HepG2 (cell line): Measurements from ENCODE around the gene FSCN2. TPM values are rescaled to one million over a fixed set of nuclear protein-coding genes. Genes with fewer than 3 reads are reported as not detected.
A peak's percentile ranks its signal among the peaks of the same experiment; 100 is the strongest.

Experiments
- CENPX ChIP-seq: sonication (generic); formaldehyde crosslinking; IDR thresholded peaks from 2 replicates; pipeline ENCODE4 v1.9.0; 2021; ENCODE audit warnings: mild to moderate bottlenecking, missing genetic modification reagents, moderate library complexity
- GTF3A ChIP-seq: sonication (generic); formaldehyde crosslinking; conservative IDR thresholded peaks from 2 replicates; pipeline ENCODE4 v1.4.0; 2020; ENCODE audit warnings: mild to moderate bottlenecking, missing genetic modification reagents
- HNRNPH1 ChIP-seq: fragments of 200-400 bp; formaldehyde crosslinking; optimal IDR thresholded peaks from 2 replicates; pipeline ENCODE3; 2017; ENCODE audit warnings: mild to moderate bottlenecking, low read depth, low read length
- IRF2 ChIP-seq: IDR thresholded peaks from 2 replicates; pipeline ENCODE4 v1.6.1; 2018; ENCODE audit warnings: missing genetic modification reagents, missing compliant biosample characterization
- MAFK ChIP-seq, 2 experiments: IDR thresholded peaks in 1 of 2; conservative IDR thresholded peaks in 1 of 2; 2 replicates each; pipeline ENCODE4 v1.6.1; 2011; ENCODE audit warnings: improper control_type of control experiment in 2 of 2, low read length in 2 of 2
- MBD4 ChIP-seq: IDR thresholded peaks from 2 replicates; pipeline ENCODE4 v1.6.1; 2012; ENCODE audit warnings: low read length, inconsistent platforms, borderline replicate concordance
- MTF1 ChIP-seq: sonication (generic); formaldehyde crosslinking; IDR thresholded peaks from 2 replicates; pipeline ENCODE4 v1.5.0; 2020; ENCODE audit warnings: missing genetic modification reagents
- MTF2 ChIP-seq: sonication (generic); formaldehyde crosslinking; IDR thresholded peaks from 2 replicates; pipeline ENCODE4 v1.5.0; 2020; ENCODE audit warnings: missing genetic modification reagents, borderline replicate concordance
- MXD3 ChIP-seq: IDR thresholded peaks from 2 replicates; pipeline ENCODE4 v1.6.1; 2016; ENCODE audit warnings: mild to moderate bottlenecking, missing biosample characterization, missing genetic modification reagents
- NCOR1 ChIP-seq: fragments of 200-600 bp; sonication (generic); IDR thresholded peaks from 2 replicates; pipeline ENCODE4 v1.7.0; 2017; ENCODE audit warnings: antibody characterized with exemption, low read length, borderline replicate concordance
- PRPF4 ChIP-seq: fragments of 200-400 bp; formaldehyde crosslinking; IDR thresholded peaks from 2 replicates; pipeline ENCODE4 v1.6.1; 2016; ENCODE audit warnings: low read length, low read depth; ENCODE audit not compliant: poor library complexity, severe bottlenecking
- SALL2 ChIP-seq: sonication (generic); formaldehyde crosslinking; IDR thresholded peaks from 2 replicates; pipeline ENCODE4 v1.8.1; 2023; ENCODE audit warnings: mild to moderate bottlenecking, missing genetic modification reagents, inconsistent platforms
- SP4 ChIP-seq: sonication (generic); formaldehyde crosslinking; IDR thresholded peaks from 2 replicates; pipeline ENCODE4 v1.8.1; 2023; ENCODE audit warnings: mild to moderate bottlenecking, missing genetic modification reagents
- ZNF264 ChIP-seq: sonication (generic); formaldehyde crosslinking; IDR thresholded peaks from 2 replicates; pipeline ENCODE4 v1.4.0; 2020; ENCODE audit warnings: missing genetic modification reagents
- ZNF513 ChIP-seq: sonication (generic); formaldehyde crosslinking; conservative IDR thresholded peaks from 2 replicates; pipeline ENCODE4 v1.5.0; 2020; ENCODE audit warnings: missing genetic modification reagents
- ZNF619 ChIP-seq: sonication (generic); formaldehyde crosslinking; IDR thresholded peaks from 2 replicates; pipeline ENCODE4 v1.4.0; 2020; ENCODE audit warnings: mild to moderate bottlenecking, missing genetic modification reagents
- ZNF672 ChIP-seq: sonication (generic); formaldehyde crosslinking; IDR thresholded peaks from 2 replicates; pipeline ENCODE4 v1.8.1; 2022; ENCODE audit warnings: missing genetic modification reagents
- ZNF75D ChIP-seq: sonication (generic); formaldehyde crosslinking; IDR thresholded peaks from 2 replicates; pipeline ENCODE4 v1.8.1; 2023; ENCODE audit warnings: missing genetic modification reagents, mild to moderate bottlenecking, borderline replicate concordance
- ZNF816 ChIP-seq: sonication (generic); formaldehyde crosslinking; IDR thresholded peaks from 2 replicates; pipeline ENCODE4 v1.8.0; 2022; ENCODE audit warnings: missing genetic modification reagents, mild to moderate bottlenecking, borderline replicate concordance
- polyA plus RNA-seq, 8 experiments: library from polyadenylated mRNA; depleted of rRNA in 3 of 8; stranded (reverse) in 7 of 8; unstranded in 1 of 8; fragments of >200 nt; fragmentation: Illumina TruSeq in 4 of 8; extraction: Trizol in 4 of 8; gene quantifications; 2 replicates each; pipeline versions ENCODE4 v1.2.1 to v1.2.3, GENCODE V29; 2011 to 2016; ENCODE audit warnings: low read depth in 4 of 8, missing spikeins in 1 of 8, mixed read lengths in 1 of 8; ENCODE audit not compliant: insufficient read depth in 1 of 8
- total RNA-seq, 5 experiments: library from RNA; depleted of rRNA; stranded (reverse); fragments of >200 nt; fragmentation: Illumina TruSeq; extraction: Trizol; gene quantifications; 2 replicates each; pipeline ENCODE4 v1.2.3, GENCODE V29; 2016; ENCODE audit warnings: low read depth in 1 of 5
- TF ChIP-seq, protein P1 (sequence below): sonication (generic); formaldehyde crosslinking; IDR thresholded peaks from 2 replicates; pipeline ENCODE4 v1.5.1; 2020; ENCODE audit warnings: mild to moderate bottlenecking, missing genetic modification reagents, borderline replicate concordance
- TF ChIP-seq, protein P2 (sequence below), 2 experiments: fragments of 450-650 bp in 1 of 2; sonication (generic) in 1 of 2; formaldehyde crosslinking; IDR thresholded peaks; 2 replicates each; pipeline versions ENCODE4 v1.5.0 to v1.8.0; 2020 to 2022; ENCODE audit warnings: mild to moderate bottlenecking in 1 of 2, missing genetic modification reagents in 1 of 2

Gene FSCN2
- total and polyA plus RNA-seq, 2 of the 13 experiments (the other 11 are each of a cell fraction or from before 2014, with no cell fraction given) = 0.09 TPM; not detected in 1

DNA sequence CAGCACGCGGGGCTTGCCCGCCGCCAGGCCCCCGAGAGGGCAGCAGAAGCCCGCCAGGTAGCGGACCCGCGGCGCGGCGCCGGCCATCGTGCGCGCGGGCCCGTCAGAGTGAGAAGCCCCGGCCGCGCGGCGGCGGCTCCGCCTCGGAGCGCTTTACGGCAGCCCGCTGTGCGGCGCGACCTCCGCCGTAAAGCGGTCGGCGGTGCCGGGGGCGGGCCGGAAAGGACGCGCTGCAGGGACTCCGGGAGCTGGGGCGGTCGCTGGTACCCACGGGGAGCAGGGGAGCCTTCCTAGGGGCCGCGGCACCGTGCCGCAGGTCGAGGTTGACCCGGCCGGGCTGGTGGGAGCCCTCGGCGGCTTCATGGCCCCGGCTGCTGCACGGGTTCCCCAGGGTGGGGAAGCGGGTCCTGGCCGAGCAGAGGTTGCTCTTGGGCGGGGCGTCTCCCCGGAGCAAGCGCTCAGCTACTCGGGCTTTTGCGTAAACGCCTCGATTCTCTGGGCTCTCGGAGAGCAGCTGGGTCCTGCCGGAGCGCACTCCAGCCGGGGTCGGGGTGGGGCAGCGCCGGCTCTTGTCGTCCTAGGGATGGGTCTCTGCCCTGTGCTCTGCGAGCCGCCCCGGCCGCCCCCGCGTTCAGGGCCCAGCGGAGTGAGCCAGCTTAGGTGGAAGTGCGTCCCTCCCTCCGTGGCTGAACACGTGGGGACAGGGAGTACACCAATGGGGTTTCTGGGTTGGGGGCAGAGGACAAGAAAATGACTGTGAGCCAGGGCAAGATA, 24.3 kb downstream of the FSCN2 start, which contains the start of gene FAAP100 (continued):
- TF ChIP-seq ZNF264 (CRISPR knock-in tag) = no peak
- no peak for TF ChIP-seq NCOR1
- peak; percentile 58; the same call in 1 of the 2 replicates for TF ChIP-seq ZNF816 (CRISPR knock-in tag)
- TF ChIP-seq, protein P1, sequence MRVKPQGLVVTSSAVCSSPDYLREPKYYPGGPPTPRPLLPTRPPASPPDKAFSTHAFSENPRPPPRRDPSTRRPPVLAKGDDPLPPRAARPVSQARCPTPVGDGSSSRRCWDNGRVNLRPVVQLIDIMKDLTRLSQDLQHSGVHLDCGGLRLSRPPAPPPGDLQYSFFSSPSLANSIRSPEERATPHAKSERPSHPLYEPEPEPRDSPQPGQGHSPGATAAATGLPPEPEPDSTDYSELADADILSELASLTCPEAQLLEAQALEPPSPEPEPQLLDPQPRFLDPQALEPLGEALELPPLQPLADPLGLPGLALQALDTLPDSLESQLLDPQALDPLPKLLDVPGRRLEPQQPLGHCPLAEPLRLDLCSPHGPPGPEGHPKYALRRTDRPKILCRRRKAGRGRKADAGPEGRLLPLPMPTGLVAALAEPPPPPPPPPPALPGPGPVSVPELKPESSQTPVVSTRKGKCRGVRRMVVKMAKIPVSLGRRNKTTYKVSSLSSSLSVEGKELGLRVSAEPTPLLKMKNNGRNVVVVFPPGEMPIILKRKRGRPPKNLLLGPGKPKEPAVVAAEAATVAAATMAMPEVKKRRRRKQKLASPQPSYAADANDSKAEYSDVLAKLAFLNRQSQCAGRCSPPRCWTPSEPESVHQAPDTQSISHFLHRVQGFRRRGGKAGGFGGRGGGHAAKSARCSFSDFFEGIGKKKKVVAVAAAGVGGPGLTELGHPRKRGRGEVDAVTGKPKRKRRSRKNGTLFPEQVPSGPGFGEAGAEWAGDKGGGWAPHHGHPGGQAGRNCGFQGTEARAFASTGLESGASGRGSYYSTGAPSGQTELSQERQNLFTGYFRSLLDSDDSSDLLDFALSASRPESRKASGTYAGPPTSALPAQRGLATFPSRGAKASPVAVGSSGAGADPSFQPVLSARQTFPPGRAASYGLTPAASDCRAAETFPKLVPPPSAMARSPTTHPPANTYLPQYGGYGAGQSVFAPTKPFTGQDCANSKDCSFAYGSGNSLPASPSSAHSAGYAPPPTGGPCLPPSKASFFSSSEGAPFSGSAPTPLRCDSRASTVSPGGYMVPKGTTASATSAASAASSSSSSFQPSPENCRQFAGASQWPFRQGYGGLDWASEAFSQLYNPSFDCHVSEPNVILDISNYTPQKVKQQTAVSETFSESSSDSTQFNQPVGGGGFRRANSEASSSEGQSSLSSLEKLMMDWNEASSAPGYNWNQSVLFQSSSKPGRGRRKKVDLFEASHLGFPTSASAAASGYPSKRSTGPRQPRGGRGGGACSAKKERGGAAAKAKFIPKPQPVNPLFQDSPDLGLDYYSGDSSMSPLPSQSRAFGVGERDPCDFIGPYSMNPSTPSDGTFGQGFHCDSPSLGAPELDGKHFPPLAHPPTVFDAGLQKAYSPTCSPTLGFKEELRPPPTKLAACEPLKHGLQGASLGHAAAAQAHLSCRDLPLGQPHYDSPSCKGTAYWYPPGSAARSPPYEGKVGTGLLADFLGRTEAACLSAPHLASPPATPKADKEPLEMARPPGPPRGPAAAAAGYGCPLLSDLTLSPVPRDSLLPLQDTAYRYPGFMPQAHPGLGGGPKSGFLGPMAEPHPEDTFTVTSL = no peak; the same call in 1 of the 2 replicates
- no peak for TF ChIP-seq MTF1 (CRISPR knock-in tag)
- TF ChIP-seq ZNF75D (CRISPR knock-in tag) = peak; percentile 28; the same call in 1 of the 2 replicates
- TF ChIP-seq, protein P2, sequence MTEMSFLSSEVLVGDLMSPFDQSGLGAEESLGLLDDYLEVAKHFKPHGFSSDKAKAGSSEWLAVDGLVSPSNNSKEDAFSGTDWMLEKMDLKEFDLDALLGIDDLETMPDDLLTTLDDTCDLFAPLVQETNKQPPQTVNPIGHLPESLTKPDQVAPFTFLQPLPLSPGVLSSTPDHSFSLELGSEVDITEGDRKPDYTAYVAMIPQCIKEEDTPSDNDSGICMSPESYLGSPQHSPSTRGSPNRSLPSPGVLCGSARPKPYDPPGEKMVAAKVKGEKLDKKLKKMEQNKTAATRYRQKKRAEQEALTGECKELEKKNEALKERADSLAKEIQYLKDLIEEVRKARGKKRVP (CRISPR knock-in tag; IDR thresholded peaks at IDR 0.05) = peak in 1 of 2 experiments; percentile 56; a peak in 1 of 4 replicates
- TF ChIP-seq SALL2 = peak; percentile 81; the same call in 1 of the 2 replicates
- TF ChIP-seq IRF2 = peak; percentile 52; the same call in 1 of the 2 replicates
- no peak for TF ChIP-seq CENPX
- no peak for TF ChIP-seq MAFK (conservative IDR thresholded peaks at IDR 0.05 in 1 of 2, IDR thresholded peaks at IDR 0.05 in 1 of 2; ENCODE audit: low read length in 2 of 2)
- TF ChIP-seq ZNF619 = no peak
- TF ChIP-seq SP4 (CRISPR knock-in tag) = peak; percentile 76
- no peak; the same call in 1 of the 2 replicates for TF ChIP-seq MTF2
- TF ChIP-seq HNRNPH1 = no peak
- no peak for TF ChIP-seq GTF3A (CRISPR knock-in tag)
- no peak for TF ChIP-seq PRPF4
- TF ChIP-seq ZNF672 (CRISPR knock-in tag) = no peak
- TF ChIP-seq ZNF513 (CRISPR knock-in tag) = no peak
- TF ChIP-seq MBD4 = no peak
- 0 out of 2 replicates have a peak, but pooled peaks have one; percentile 74 for TF ChIP-seq MXD3
